Measurements from ENCODE around the gene NME3.

NME3 gene

DNA sequence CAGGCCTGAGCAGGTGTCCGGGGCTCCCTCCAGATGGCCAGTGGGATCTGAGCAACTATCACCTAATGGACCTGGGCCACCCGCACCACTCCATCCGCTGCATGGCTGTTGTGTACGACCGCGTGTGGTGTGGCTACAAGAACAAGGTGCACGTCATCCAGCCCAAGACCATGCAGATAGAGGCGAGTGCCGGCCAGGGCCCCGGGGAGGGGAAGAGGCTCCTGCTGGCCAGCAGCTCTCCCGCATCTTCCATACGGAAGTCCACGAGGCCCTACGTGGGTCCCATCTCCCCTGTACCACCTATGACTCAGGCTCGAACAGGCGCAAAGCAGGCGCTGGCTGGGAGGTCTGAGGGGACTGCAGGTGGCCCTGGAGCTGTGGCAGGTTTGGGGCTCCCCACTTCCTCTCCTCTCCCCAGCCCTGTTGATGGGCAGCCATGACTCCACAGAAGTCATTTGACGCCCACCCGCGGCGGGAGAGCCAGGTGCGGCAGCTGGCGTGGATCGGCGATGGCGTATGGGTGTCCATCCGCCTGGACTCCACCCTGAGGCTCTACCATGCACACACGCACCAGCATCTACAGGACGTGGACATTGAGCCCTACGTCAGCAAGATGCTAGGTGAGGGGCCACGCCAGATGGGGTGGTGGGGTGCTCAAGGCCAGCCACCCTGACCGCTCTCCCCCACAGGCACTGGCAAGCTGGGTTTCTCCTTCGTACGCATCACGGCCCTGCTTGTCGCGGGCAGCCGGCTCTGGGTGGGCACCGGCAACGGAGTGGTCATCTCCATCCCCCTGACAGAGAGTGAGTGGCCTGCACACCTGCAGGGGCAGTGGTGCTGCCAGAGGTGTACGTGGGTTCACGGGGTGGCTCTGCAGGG lies 4.0 kb downstream of the NME3 start:
- TF ChIP-seq, protein P1, sequence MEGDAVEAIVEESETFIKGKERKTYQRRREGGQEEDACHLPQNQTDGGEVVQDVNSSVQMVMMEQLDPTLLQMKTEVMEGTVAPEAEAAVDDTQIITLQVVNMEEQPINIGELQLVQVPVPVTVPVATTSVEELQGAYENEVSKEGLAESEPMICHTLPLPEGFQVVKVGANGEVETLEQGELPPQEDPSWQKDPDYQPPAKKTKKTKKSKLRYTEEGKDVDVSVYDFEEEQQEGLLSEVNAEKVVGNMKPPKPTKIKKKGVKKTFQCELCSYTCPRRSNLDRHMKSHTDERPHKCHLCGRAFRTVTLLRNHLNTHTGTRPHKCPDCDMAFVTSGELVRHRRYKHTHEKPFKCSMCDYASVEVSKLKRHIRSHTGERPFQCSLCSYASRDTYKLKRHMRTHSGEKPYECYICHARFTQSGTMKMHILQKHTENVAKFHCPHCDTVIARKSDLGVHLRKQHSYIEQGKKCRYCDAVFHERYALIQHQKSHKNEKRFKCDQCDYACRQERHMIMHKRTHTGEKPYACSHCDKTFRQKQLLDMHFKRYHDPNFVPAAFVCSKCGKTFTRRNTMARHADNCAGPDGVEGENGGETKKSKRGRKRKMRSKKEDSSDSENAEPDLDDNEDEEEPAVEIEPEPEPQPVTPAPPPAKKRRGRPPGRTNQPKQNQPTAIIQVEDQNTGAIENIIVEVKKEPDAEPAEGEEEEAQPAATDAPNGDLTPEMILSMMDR (conservative IDR thresholded peaks at IDR 0.05; ENCODE audit: low read depth): no peak
- CTCF ChIA-PET: no interaction called here
- peak overlapping the region; percentile 37 for H3K27ac ChIP-seq
- POLR2A ChIA-PET (ENCODE audit: low non-redundant PET): no interaction called here
- no peak for DNase-seq (ENCODE audit: low spot score)

DNA sequence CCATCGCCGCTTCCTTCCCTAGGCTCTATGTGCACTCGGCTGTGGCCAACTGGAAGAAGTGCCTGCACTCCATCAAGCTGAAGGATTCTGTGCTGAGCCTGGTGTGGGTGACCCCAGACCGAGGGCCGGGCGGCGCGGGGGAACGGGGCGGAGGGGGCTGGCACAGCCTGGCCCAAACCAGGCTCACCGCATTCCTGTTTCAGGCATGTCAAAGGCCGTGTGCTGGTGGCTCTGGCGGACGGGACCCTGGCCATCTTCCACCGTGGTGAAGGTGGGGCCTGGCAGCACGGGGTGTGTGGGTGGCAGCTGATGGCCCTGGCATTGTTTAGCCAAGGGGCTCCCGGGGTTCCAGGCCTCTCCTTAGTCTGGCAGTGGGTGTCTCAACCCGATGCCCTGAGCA lies 4.6 kb downstream of the NME3 start:
- H3K27ac ChIP-seq: peak overlapping the region; percentile 37
- DNase-seq (ENCODE audit: low spot score): no peak
- CTCF ChIA-PET: interaction anchor here (0.6 kb wide), 1 partner anchor 43 kb away, joined by 3 read pairs; no protein-coding TSS in a partner anchor
- POLR2A ChIA-PET (ENCODE audit: low non-redundant PET): no interaction called here
- TF ChIP-seq, protein P1 (conservative IDR thresholded peaks at IDR 0.05; ENCODE audit: low read depth): no peak

DNA sequence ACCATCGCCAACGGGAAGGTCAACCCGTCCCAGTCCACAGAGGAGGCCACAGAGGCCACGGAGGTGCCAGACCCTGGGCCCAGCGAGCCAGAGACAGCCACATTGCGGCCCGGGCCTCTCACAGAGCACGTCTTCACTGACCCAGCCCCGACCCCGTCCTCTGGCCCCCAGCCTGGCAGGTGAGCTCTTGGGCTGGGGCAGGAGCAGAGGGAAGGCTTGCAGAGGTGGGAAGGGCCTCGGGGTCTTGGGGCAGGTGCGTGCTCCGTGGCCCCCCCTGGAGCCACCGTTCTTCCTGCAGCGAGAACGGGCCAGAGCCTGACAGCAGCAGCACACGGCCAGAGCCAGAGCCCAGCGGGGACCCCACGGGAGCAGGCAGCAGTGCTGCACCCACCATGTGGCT lies 5.1 kb downstream of the NME3 start:
- H3K27ac ChIP-seq: peak overlapping the region; percentile 37; the same call in 1 of the 2 replicates
- ChIA-PET CTCF (interaction anchor here (0.6 kb wide), 1 partner anchor 42 kb away, joined by 3 read pairs; no protein-coding TSS in a partner anchor), POLR2A (ENCODE audit: low non-redundant PET) (no interaction called here)
- TF ChIP-seq, protein P1 (conservative IDR thresholded peaks at IDR 0.05; ENCODE audit: low read depth): no peak
- DNase-seq (ENCODE audit: low spot score): no peak

DNA sequence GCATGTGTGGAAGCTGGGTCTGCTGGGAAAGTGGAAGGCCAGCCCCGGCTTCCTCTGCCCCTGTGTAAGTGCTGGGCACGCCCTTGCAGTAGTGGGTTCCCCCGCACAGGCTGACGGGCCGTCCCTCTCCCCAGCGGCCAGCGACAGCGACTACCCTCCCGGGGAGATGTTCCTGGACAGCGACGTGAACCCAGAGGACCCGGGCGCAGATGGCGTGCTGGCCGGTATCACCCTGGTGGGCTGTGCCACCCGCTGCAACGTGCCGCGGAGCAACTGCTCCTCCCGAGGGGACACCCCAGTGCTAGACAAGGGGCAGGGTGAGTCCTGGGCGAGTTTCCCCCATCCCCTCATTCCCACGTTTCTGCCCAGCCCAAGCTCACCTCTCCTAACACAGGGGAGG lies 5.5 kb downstream of the NME3 start:
- CTCF ChIA-PET: interaction anchor here (1.0 kb wide), 1 partner anchor 60 kb away, joined by 4 read pairs; the partner anchor contains the start of gene MAPK8IP3
- TF ChIP-seq, protein P1 (conservative IDR thresholded peaks at IDR 0.05; ENCODE audit: low read depth): no peak

DNA sequence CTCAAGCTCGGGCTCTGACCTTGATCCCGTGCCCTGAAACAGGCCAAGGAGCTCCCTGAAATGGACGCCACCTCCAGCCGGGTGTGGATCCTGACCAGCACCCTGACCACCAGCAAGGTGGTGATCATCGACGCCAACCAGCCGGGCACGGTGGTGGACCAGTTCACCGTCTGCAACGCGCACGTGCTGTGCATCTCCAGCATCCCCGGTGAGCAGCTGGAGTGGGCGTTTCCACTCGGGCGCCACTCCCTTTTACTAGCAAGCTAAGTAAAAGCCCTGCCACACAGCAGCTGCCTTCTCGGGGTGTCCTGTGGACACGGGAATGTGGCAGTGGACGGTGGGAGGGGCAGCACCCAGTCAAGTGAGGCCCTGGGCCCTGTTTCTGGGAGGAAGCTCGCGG lies 6.4 kb downstream of the NME3 start:
- peak overlapping the region; percentile 37 for H3K27ac ChIP-seq
- no peak for DNase-seq (ENCODE audit: low spot score)
- POLR2A ChIA-PET (ENCODE audit: low non-redundant PET): no interaction called here
- CTCF ChIA-PET: interaction anchor here (1.0 kb wide), 2 partner anchors 10 to 59 kb away, joined by 3 to 4 read pairs; partner anchors contain the start of gene MAPK8IP3
- TF ChIP-seq, protein P1 (conservative IDR thresholded peaks at IDR 0.05; ENCODE audit: low read depth): no peak

More for the DNA sequence above, 5.5 kb downstream of the NME3 start:
- DNase-seq (ENCODE audit: low spot score): no peak
- peak overlapping the region; percentile 37; the same call in 1 of the 2 replicates for H3K27ac ChIP-seq
- POLR2A ChIA-PET (ENCODE audit: low non-redundant PET): no interaction called here

DNA sequence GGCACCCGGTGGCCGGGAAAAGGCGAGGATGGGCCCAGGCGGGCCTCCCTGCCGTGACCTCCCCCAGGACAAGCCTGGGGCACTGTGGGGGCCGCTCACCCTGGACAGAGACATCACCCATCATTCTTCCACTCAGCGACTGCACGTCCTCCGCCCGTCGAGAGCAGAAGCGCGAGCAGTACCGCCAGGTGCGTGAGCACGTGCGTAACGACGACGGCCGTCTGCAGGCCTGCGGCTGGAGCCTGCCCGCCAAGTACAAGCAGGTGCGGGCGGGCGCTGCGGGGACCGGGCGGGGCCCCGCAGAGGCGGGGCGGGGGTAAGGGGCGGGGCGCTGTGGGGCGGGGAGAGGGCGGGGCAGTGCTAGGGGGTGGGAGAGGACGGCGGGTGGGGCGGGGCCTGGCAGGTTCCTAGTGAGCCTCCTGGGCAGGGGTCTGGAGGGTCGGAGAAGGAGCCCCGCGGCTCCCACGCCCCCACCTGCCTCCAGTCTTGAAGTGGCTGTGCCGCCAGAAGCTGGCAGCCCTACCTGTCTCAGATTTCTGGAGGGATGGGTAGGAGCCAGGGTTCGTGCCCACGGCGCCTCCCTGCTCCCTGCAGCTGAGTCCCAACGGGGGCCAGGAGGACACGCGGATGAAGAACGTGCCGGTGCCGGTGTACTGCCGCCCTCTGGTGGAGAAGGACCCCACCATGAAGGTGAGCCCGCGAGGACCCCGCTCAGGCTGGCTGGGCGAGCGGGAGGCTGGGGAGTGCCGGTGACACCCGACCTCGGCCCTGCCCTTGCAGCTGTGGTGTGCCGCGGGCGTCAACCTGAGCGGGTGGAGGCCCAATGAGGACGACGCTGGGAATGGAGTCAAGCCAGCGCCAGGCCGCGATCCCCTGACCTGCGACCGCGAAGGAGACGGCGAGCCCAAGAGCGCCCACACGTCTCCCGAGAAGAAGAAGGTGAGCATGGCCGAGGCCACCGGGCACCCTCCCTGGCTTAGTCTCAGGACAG lies 7.5 kb downstream of the NME3 start:
- peak overlapping the region; percentile 37 for H3K27ac ChIP-seq
- TF ChIP-seq, protein P1 (conservative IDR thresholded peaks at IDR 0.05; ENCODE audit: low read depth): peak; percentile 23; the same call in 1 of the 2 replicates
- no peak for DNase-seq (ENCODE audit: low spot score)
- ChIA-PET POLR2A (ENCODE audit: low non-redundant PET) (no interaction called here), CTCF (interaction anchor here (0.6 to 1.0 kb wide), 3 partner anchors 8 to 24 kb away, joined by 3 to 6 read pairs (median 4); partner anchors contain the start of gene SPSB3)
